Chondrocyte (in vitro differentiated cells): ENCODE measurements around the gene SMPD3. TPM values are rescaled to one million over a fixed set of nuclear protein-coding genes. Genes with fewer than 3 reads are reported as not detected.

ENCODE experiments used
- DNase-seq: peaks from one replicate; pipeline ENCODE4 v3.0.0; 2021; ENCODE audit warnings: mixed read lengths, low spot score
- H3K27ac Mint-ChIP-seq: one replicate; pipeline ENCODE4 v1.8.0; 2021; ENCODE audit warnings: mild to moderate bottlenecking, moderate library complexity, mixed read lengths; ENCODE audit not compliant: unreplicated experiment
- H3K27me3 Mint-ChIP-seq: 2 replicates; pipeline ENCODE4 v1.8.0; 2021; ENCODE audit warnings: low read depth, mixed read lengths
- H3K36me3 Mint-ChIP-seq: 2 replicates; pipeline ENCODE4 v1.8.0; 2021; ENCODE audit warnings: low read depth, mixed read lengths
- H3K4me1 Mint-ChIP-seq: 2 replicates; pipeline ENCODE4 v1.8.0; 2021; ENCODE audit warnings: low read depth, mild to moderate bottlenecking, mixed read lengths
- H3K4me3 Mint-ChIP-seq: one replicate; pipeline ENCODE4 v1.8.0; 2021; ENCODE audit warnings: mild to moderate bottlenecking, moderate library complexity, mixed read lengths; ENCODE audit not compliant: unreplicated experiment
- H3K9me3 Mint-ChIP-seq: 2 replicates; pipeline ENCODE4 v1.8.0; 2021; ENCODE audit warnings: low read depth, mixed read lengths
- CTCF ChIP-seq: fragments of 200-600 bp; sonication (generic); IDR thresholded peaks from 2 replicates; pipeline ENCODE4 v1.5.0; 2021; ENCODE audit warnings: antibody characterized with exemption, mild to moderate bottlenecking, moderate library complexity
- total RNA-seq: library from RNA; stranded (reverse); gene quantifications from 3 replicates; pipeline ENCODE4 v1.2.1, GENCODE V29; 2021

The SMPD3 gene
- total RNA-seq, 1 donor from 2014 or later = not detected

- H3K4me1 Mint-ChIP-seq = no peaks in the 10 kb centered on the region
- no peak for TF ChIP-seq CTCF
- no peak overlapping the region for H3K4me3 Mint-ChIP-seq
- no peak for DNase-seq
- no peaks in the 10 kb centered on the region for H3K9me3 Mint-ChIP-seq
- H3K27ac Mint-ChIP-seq = no peak overlapping the region
- H3K27me3 Mint-ChIP-seq = peaks cover 1% of the 10 kb centered on the region
- H3K36me3 Mint-ChIP-seq = peaks cover 3% of the 10 kb centered on the region
Measured at GRCh38 chr16:68365167-68365817, 83.0 kb downstream of the SMPD3 start.

DNA sequence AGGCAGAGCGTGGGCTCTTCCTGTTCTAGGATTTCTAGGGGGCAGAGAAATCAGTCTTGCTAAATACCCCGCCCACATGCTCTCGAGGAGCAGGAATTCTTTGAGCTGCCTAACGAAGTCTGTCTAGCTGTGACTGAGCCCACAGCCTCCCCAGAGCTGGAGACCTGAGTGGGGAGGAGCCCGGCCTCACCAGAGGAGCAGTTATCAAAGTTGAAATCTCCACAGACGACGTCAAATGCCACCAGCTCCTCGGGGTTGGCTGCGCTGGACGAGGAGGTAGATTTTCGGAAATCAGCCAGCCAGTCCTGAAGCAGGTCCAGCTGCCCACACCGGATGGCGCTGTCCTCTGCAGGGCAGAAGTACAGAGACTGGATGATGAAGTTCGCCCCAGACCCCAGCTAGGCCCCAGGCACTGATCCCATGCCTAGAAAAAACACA is 83.7 kb downstream of the SMPD3 start:
- Mint-ChIP-seq H3K27me3 (peaks cover 1% of the 10 kb centered on the region), H3K9me3 (no peaks in the 10 kb centered on the region), H3K27ac (no peak overlapping the region), H3K36me3 (peaks cover 3% of the 10 kb centered on the region), H3K4me1 (no peaks in the 10 kb centered on the region), H3K4me3 (no peak overlapping the region)
- peak; percentile 45 for TF ChIP-seq CTCF
- DNase-seq = no peak

DNA sequence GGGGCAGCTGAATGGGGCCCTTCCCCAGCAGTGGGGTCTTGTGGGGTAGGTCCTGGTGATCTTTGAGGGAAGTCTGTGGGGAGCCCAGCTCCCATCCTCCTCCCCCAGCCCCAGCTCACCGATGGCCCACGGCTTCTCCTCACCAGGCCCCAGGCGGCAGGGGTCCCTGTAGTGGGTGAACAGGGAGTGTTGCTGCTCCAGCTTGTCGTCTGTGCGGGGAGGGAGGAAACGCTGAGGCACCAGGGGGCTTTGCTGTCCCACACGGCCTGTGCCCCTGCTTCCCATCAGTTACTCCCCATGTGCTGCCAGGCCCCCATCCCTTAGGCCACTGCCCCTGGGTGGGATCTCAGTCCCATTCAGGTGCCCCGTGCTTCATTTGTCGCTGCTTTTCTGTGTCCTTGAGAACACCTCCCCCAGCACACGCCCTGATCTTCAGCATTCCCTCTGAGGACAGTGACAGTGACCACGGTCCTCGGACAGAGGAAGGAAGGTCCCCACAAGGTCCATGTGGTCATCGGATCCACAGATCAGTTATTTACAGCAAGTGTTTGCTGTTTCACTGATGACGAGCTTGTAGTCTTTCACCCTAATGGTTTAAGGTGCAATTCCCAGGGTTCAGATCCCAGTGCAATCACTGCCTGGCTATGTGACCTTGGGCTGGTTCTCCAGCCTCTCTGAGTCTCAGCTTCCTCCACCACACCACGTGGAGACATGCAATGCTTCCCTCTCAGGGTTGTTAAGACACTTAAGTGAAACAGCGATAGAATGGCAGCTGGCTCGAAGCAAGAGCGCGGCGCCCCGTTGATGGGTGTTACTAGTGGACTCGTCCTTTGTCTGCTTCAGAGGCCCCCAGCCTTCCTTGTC is 84.4 kb downstream of the SMPD3 start:
- Mint-ChIP-seq H3K36me3 (peaks cover 3% of the 10 kb centered on the region), H3K9me3 (no peaks in the 10 kb centered on the region), H3K4me3 (no peak overlapping the region), H3K27ac (no peak overlapping the region), H3K27me3 (peaks cover 1% of the 10 kb centered on the region), H3K4me1 (no peaks in the 10 kb centered on the region)
- no peak for DNase-seq
- no peak for TF ChIP-seq CTCF

DNA sequence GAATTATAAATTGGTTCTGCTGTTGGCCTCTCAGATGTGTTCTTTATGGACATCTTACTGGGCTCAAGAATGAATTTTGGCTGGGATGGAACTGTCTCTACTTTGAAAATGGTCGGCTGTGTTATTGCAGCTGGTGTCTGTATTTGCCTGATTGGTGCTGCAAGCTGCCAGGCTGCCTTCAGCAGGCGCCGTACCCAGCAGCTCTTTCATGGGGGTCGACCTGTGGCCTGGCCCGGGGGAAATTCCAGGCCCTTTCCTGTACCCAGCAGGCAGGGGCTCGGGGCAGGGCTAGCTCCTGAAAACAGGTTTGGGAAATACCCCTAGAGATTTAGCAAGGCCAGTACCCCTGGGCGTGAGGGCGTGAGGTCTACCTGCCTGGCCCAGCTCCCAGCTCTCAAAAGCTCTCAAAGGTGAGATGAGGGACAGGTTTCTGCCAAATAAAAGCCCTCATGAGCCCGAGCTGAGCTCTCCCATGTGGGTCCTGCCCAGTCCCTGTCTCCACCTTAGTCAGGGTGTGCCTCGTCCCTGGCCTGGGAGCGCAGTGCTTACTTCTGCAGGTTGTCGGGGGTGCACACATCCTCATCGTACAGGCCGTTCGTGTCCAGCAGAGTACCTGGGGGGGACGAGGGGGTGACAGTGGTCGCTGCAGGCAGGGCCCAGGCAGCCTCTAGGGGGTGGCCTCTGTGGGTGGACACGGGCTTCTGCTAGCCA is 85.2 kb downstream of the SMPD3 start:
- Mint-ChIP-seq H3K27ac (no peak overlapping the region), H3K9me3 (no peaks in the 10 kb centered on the region), H3K4me1 (no peaks in the 10 kb centered on the region), H3K36me3 (peaks cover 5% of the 10 kb centered on the region), H3K27me3 (peaks cover 1% of the 10 kb centered on the region), H3K4me3 (no peak overlapping the region)
- no peak for TF ChIP-seq CTCF
- no peak for DNase-seq

DNA sequence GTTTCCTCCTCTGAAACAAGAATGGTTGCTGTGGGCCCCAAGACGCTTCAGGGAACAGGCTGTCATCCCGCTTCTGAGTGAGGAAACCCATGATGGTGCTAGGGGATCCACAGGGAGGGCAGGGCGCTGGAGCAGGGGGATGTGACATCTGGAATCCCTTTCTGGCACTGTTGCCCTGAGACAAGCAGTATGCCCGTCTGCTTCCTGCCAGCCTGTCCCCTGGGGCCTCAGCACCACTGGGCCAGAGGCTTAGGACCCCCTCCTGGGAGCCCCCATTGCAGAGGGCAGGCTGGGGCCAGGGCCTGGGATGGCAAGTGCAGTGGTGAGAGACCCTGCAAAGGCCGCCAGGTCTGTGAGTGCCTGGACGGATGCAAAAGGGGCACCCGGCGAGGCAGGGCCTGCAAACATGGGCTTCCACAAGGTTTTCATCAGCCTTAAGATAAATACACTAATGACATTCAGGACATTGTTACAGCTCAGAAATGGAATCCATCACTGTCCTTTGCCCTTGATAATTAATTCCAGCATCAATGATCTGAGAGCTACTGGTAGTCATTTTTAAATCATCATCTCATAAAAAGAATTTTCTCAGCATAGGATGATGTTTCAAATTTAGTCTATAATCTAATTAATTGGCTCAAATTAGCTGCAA is 85.9 kb downstream of the SMPD3 start:
- DNase-seq = no peak

More for the DNA sequence above, 85.9 kb downstream of the SMPD3 start:
- no peaks in the 10 kb centered on the region for H3K9me3 Mint-ChIP-seq
- H3K4me3 Mint-ChIP-seq = no peak overlapping the region
- H3K27me3 Mint-ChIP-seq = no peaks in the 10 kb centered on the region
- H3K36me3 Mint-ChIP-seq = peaks cover 9% of the 10 kb centered on the region
- H3K27ac Mint-ChIP-seq = no peak overlapping the region
- no peak for TF ChIP-seq CTCF
- no peaks in the 10 kb centered on the region for H3K4me1 Mint-ChIP-seq
